IPS-NIHi7 (cell line): ENCODE results near the gene ITPKC.
A peak's percentile ranks its signal among the peaks of the same experiment; 100 is the strongest.

Experiments used
- DNase-seq: peaks from one replicate; pipeline ENCODE4 v3.0.0; 2012; ENCODE audit warnings: mixed read lengths; ENCODE audit errors: extremely low spot score

The ITPKC gene

GRCh38 chr19:40740747-40741146, 23.8 kb downstream of the ITPKC start:
- DNase-seq, result no peak

- no peak for DNase-seq
Measured at GRCh38 chr19:40741527-40742390, 24.8 kb downstream of the ITPKC start.

- no peak for DNase-seq
Measured at GRCh38 chr19:40742477-40742876, 25.6 kb downstream of the ITPKC start.

GRCh38 chr19:40742886-40743285, 26.0 kb downstream of the ITPKC start:
- DNase-seq, result no peak

GRCh38 chr19:40743926-40744325, 27.0 kb downstream of the ITPKC start:
- no peak for DNase-seq

- peak; percentile 65 for DNase-seq
Measured at GRCh38 chr19:40744554-40745401, 27.9 kb downstream of the ITPKC start.

- no peak for DNase-seq
Measured at GRCh38 chr19:40745402-40745780, 28.5 kb downstream of the ITPKC start.

GRCh38 chr19:40747536-40747935, 30.6 kb downstream of the ITPKC start:
- DNase-seq, result no peak

- peak; percentile 99 for DNase-seq
Measured at GRCh38 chr19:40750058-40750873, 33.4 kb downstream of the ITPKC start, which contains the start of gene ACTMAP. Gene ACTMAP, minus strand, starts transcription at chr19:40750477. Its CDS starts 674 bp downstream, at chr19:40749803.

- peak; percentile 95 for DNase-seq
Measured at GRCh38 chr19:40750874-40751537, 34.1 kb downstream of the ITPKC start, which contains the start of gene SNRPA. Gene SNRPA, plus strand, starts transcription at chr19:40751203. Its CDS starts 206 bp downstream, at chr19:40751409.

GRCh38 chr19:40752257-40752781, 35.4 kb downstream of the ITPKC start:
- DNase-seq, result no peak

GRCh38 chr19:40754611-40755247, 37.8 kb downstream of the ITPKC start:
- no peak for DNase-seq

GRCh38 chr19:40755248-40755624, 38.3 kb downstream of the ITPKC start:
- DNase-seq, result no peak

- no peak for DNase-seq
Measured at GRCh38 chr19:40755791-40756190, 38.9 kb downstream of the ITPKC start.

GRCh38 chr19:40756502-40757110, 39.7 kb downstream of the ITPKC start:
- DNase-seq, result no peak

GRCh38 chr19:40758491-40758890, 41.6 kb downstream of the ITPKC start:
- no peak for DNase-seq

- DNase-seq, result no peak
Measured at GRCh38 chr19:40759352-40759751, 42.4 kb downstream of the ITPKC start.

- DNase-seq, result no peak
Measured at GRCh38 chr19:40762754-40763470, 46.0 kb downstream of the ITPKC start.

GRCh38 chr19:40763526-40763925, 46.6 kb downstream of the ITPKC start:
- no peak for DNase-seq
